Endothelial cell of umbilical vein (primary cell): Measurements from ENCODE around the gene EFNB1. TPM values are rescaled to one million over a fixed set of nuclear protein-coding genes. Genes with fewer than 3 reads are reported as not detected.

Experiments used
- BruUV-seq: library from RNA; stranded (reverse); fragments of 400-500 nt; replicated peaks from 2 replicates; lab custom pipeline; 2021; lab: Mats Ljungman, UMichigan
- CTCF ChIA-PET: fragments of 300-600, 350-600 bp; sonication (Branson Sonifier 250); formaldehyde crosslinking; loops from one replicate; lab custom pipeline; 2021; ENCODE audit warnings: antibody characterized with exemption, inconsistent platforms; lab: Charles Lee
- POLR2A ChIA-PET: fragments of 300-600, 350-600 bp; sonication (Branson Sonifier 250); formaldehyde crosslinking; loops from one replicate; lab custom pipeline; 2021; ENCODE audit warnings: antibody characterized with exemption, inconsistent platforms; lab: Charles Lee
- DNase-seq: peaks from one replicate; pipeline ENCODE4 v3.0.0-alpha.2; 2011; ENCODE audit warnings: low read depth, low spot score
- FAIRE-seq: peaks from 2 replicates; lab custom pipeline; 2011; peaks lifted over from hg19 to GRCh38; lab: Jason Lieb, UNC
- H2AFZ ChIP-seq: 2 replicates; pipeline ENCODE4 v1.6.0; 2012; ENCODE audit warnings: low read depth, low read length, control low read depth, inconsistent platforms
- H3K27ac ChIP-seq: 2 replicates; pipeline ENCODE4 v1.5.1; 2011; ENCODE audit warnings: low read depth, mild to moderate bottlenecking, control low read depth, low read length, moderate library complexity; ENCODE audit not compliant: insufficient read depth
- H3K27me3 ChIP-seq, 2 experiments: 2 replicates each; pipeline versions ENCODE4 v1.6.0 to v1.6.1; 2011; ENCODE audit warnings: low read length in 2 of 2, mixed read lengths in 1 of 2; ENCODE audit not compliant: control insufficient read depth in 2 of 2, insufficient read depth in 2 of 2
- H3K36me3 ChIP-seq, 2 experiments: 2 replicates in 1 of 2; 3 replicates in 1 of 2; pipeline ENCODE4 v1.5.1; 2011; ENCODE audit warnings: low read length in 2 of 2, mild to moderate bottlenecking in 1 of 2, moderate library complexity in 1 of 2; ENCODE audit not compliant: control insufficient read depth in 2 of 2, insufficient read depth in 2 of 2; ENCODE audit errors: extremely low read depth in 1 of 2
- H3K4me1 ChIP-seq: 3 replicates; pipeline ENCODE4 v1.5.1; 2011; ENCODE audit warnings: mild to moderate bottlenecking, low read length; ENCODE audit not compliant: control insufficient read depth, insufficient read depth; ENCODE audit errors: extremely low read depth
- H3K4me2 ChIP-seq: 2 replicates; pipeline ENCODE4 v1.6.1; 2011; ENCODE audit warnings: low read length, control low read depth, mixed read lengths; ENCODE audit not compliant: insufficient read depth
- H3K4me3 ChIP-seq, 3 experiments: fragments of 200-600 bp in 1 of 3; sonication (generic), shearing (Covaris generic) in 1 of 3; replicated peaks in 1 of 3; 2 replicates each; pipeline ENCODE4 v1.5.1; 2011 to 2016; ENCODE audit warnings: control low read depth in 3 of 3, low read length in 3 of 3, mild to moderate bottlenecking in 2 of 3, inconsistent platforms in 1 of 3, low read depth in 1 of 3, moderate library complexity in 1 of 3; ENCODE audit not compliant: insufficient read depth in 1 of 3
- H3K79me2 ChIP-seq: 2 replicates; pipeline ENCODE4 v1.6.0; 2012; ENCODE audit warnings: low read length, inconsistent platforms; ENCODE audit not compliant: control insufficient read depth, insufficient read depth
- H3K9ac ChIP-seq: replicated peaks from 2 replicates; pipeline ENCODE3; 2011; ENCODE audit warnings: low read length, control low read depth; ENCODE audit not compliant: insufficient read depth; ENCODE audit errors: extremely low read depth
- H3K9me1 ChIP-seq: replicated peaks from 3 replicates; pipeline ENCODE4 v1.6.0; 2011; ENCODE audit warnings: mild to moderate bottlenecking, low read length; ENCODE audit not compliant: control insufficient read depth, insufficient read depth; ENCODE audit errors: extremely low read depth
- H3K9me3 ChIP-seq: replicated peaks from 2 replicates; pipeline ENCODE4 v1.5.1; 2012; ENCODE audit warnings: low read length, inconsistent platforms; ENCODE audit not compliant: control insufficient read depth, insufficient read depth
- H4K20me1 ChIP-seq: replicated peaks from 2 replicates; pipeline ENCODE3; 2011; ENCODE audit warnings: mild to moderate bottlenecking, low read length; ENCODE audit not compliant: control insufficient read depth, insufficient read depth; ENCODE audit errors: extremely low read depth
- EZH2 ChIP-seq: IDR thresholded peaks from 2 replicates; pipeline ENCODE4 v1.6.1; 2012; ENCODE audit warnings: borderline replicate concordance, low read depth, mild to moderate bottlenecking, moderate library complexity, low read length, inconsistent platforms; ENCODE audit not compliant: severe bottlenecking
- FOS ChIP-seq: IDR thresholded peaks from 2 replicates; pipeline ENCODE4 v1.6.1; 2011; ENCODE audit warnings: mild to moderate bottlenecking, low read length, moderate library complexity, borderline replicate concordance; ENCODE audit not compliant: insufficient read depth
- GATA2 ChIP-seq: IDR thresholded peaks from 2 replicates; pipeline ENCODE4 v1.7.0; 2011; ENCODE audit warnings: low read depth, mild to moderate bottlenecking, moderate library complexity, mixed read lengths, low read length; ENCODE audit not compliant: insufficient read length, insufficient read depth
- JUN ChIP-seq: IDR thresholded peaks from 2 replicates; pipeline ENCODE4 v1.6.1; 2011; ENCODE audit warnings: borderline replicate concordance, low read depth; ENCODE audit not compliant: insufficient read length, insufficient read depth
- MYC ChIP-seq: IDR thresholded peaks from one replicate; pipeline ENCODE4 v1.6.1; 2011; ENCODE audit warnings: mild to moderate bottlenecking, low read depth, low read length
- POLR2A ChIP-seq: IDR thresholded peaks from 2 replicates; pipeline ENCODE4 v1.6.1; 2012; ENCODE audit warnings: low read depth, mild to moderate bottlenecking, control low read depth, low read length
- POLR2AphosphoS5 ChIP-seq: IDR thresholded peaks from 2 replicates; pipeline ENCODE4 v1.6.1; 2012; ENCODE audit warnings: low read depth, mild to moderate bottlenecking, control low read depth, low read length, moderate library complexity; ENCODE audit not compliant: insufficient read depth
- dilution Hi-C: fragments of 300-500 bp; cut with MboI; formaldehyde crosslinking; loops from one replicate; pipeline ENCODE4 v1.15.0; 2019; ENCODE audit warnings: low sequenced_read_pairs; ENCODE audit not compliant: extremely low pct_ligation_motif_present
- intact Hi-C: fragments of 100-400 bp; cut with micrococcal nuclease; formaldehyde crosslinking; loops from one replicate; pipeline ENCODE4 v1.10.0; 2022
- polyA plus RNA-seq, 4 experiments: library from polyadenylated mRNA; depleted of rRNA in 3 of 4; stranded (reverse) in 3 of 4; unstranded in 1 of 4; fragments of >200 nt; gene quantifications; 2 replicates each; pipeline versions ENCODE4 v1.2.1 to v1.2.3, GENCODE V29; 2011 to 2012; ENCODE audit warnings: missing spikeins in 1 of 4
- total RNA-seq: library from RNA; stranded (reverse); gene quantifications from 2 replicates; pipeline ENCODE4 v1.2.3, GENCODE V29; 2021
- TF ChIP-seq, protein P1 (sequence below), 2 donors: IDR thresholded peaks; 1 replicate in 1 of 2; 2 replicates in 1 of 2; pipeline ENCODE4 v1.5.1; 2011; ENCODE audit warnings: low read length in 2 of 2, mild to moderate bottlenecking in 2 of 2, moderate library complexity in 2 of 2, control low read depth in 1 of 2, inconsistent platforms in 1 of 2, low read depth in 1 of 2; ENCODE audit not compliant: insufficient read depth in 1 of 2; ENCODE audit errors: extremely low read depth in 1 of 2
- TF ChIP-seq, protein P2 (sequence below): IDR thresholded peaks from 2 replicates; pipeline ENCODE4 v1.6.1; 2011; ENCODE audit not compliant: insufficient read depth, insufficient read length

EFNB1 gene
- total and polyA plus RNA-seq, 2 donors (not counting 3 experiments of a cell fraction or from before 2014, with no cell fraction given), result 7.8 to 13.3 TPM

DNA sequence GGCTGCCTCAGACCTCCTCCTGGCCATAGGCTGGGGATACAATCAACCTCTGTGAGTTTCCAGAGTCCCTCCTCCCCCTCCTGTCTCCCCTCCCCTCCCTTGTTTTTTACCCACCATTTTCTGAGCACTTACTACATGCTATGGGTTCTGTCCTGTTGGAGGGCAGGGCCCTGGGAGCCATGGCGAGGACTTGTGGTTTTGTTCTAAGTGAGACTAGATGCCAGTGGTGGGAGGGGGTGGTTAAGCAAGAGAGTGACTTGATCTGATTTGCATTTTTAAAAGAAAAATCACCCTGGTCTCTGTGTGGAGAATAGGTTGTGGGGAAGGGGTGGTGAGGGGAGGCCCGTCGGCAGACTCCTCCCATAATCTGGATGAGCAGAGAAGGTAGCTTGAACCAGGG, 39.5 kb downstream of the EFNB1 start:
- Histone ChIP-seq H2AFZ (no peak overlapping the region), H3K4me1 (no peaks in the 10 kb centered on the region), H4K20me1 (no peaks in the 10 kb centered on the region), H3K9me3 (no peaks in the 10 kb centered on the region), H3K9ac (no peak overlapping the region), H3K79me2 (no peaks in the 10 kb centered on the region), H3K4me2 (no peak overlapping the region), H3K27ac (no peak overlapping the region), H3K36me3 (no peaks in the 10 kb centered on the region), H3K9me1 (no peaks in the 10 kb centered on the region), H3K4me3 (no peak overlapping the region), H3K27me3 (no peaks in the 10 kb centered on the region)
- FAIRE-seq, result no peak
- POLR2A ChIA-PET, result no interaction called here
- CTCF ChIA-PET, result no interaction called here
- no TSS peak for BruUV-seq
- DNase-seq, result no peak
- intact Hi-C loops (no loop called here), dilution Hi-C loops (no loop called here)
- TF ChIP-seq, protein P1, sequence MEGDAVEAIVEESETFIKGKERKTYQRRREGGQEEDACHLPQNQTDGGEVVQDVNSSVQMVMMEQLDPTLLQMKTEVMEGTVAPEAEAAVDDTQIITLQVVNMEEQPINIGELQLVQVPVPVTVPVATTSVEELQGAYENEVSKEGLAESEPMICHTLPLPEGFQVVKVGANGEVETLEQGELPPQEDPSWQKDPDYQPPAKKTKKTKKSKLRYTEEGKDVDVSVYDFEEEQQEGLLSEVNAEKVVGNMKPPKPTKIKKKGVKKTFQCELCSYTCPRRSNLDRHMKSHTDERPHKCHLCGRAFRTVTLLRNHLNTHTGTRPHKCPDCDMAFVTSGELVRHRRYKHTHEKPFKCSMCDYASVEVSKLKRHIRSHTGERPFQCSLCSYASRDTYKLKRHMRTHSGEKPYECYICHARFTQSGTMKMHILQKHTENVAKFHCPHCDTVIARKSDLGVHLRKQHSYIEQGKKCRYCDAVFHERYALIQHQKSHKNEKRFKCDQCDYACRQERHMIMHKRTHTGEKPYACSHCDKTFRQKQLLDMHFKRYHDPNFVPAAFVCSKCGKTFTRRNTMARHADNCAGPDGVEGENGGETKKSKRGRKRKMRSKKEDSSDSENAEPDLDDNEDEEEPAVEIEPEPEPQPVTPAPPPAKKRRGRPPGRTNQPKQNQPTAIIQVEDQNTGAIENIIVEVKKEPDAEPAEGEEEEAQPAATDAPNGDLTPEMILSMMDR (IDR thresholded peaks at IDR 0.05; ENCODE audit: extremely low read depth in 1 of 2, insufficient read depth in 1 of 2, low read depth in 1 of 2, low read length in 2 of 2), result no peak
- TF ChIP-seq MYC (no peak), POLR2A (no peak), GATA2 (no peak), POLR2AphosphoS5 (no peak), EZH2 (no peak), JUN (no peak), FOS (no peak)
- TF ChIP-seq, protein P2, sequence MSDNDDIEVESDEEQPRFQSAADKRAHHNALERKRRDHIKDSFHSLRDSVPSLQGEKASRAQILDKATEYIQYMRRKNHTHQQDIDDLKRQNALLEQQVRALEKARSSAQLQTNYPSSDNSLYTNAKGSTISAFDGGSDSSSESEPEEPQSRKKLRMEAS, result no peak
